ENCODE data around the gene SYPL2. TPM values are rescaled to one million over a fixed set of nuclear protein-coding genes. Genes with fewer than 3 reads are reported as not detected.
"Not testable (repeated sequence)": the region's sequence is repeated elsewhere in the genome, so short reads cannot be mapped to it uniquely, and the experiment has no call there.

The SYPL2 gene
- total RNA-seq, 1 donor, result not detected

GRCh38 chr1:109454497-109455133, 11.7 kb upstream of the SYPL2 start:
- Histone ChIP-seq H3K9me3 (ENCODE audit: low read depth, low read length) (peaks cover 18% of the 10 kb centered on the region), H3K4me1 (ENCODE audit: insufficient read depth, low read length) (no peaks in the 10 kb centered on the region), H3K27me3 (ENCODE audit: insufficient read depth, low read length) (peaks cover 24% of the 10 kb centered on the region), H3K4me3 (ENCODE audit: low read length) (no peak overlapping the region)

DNA sequence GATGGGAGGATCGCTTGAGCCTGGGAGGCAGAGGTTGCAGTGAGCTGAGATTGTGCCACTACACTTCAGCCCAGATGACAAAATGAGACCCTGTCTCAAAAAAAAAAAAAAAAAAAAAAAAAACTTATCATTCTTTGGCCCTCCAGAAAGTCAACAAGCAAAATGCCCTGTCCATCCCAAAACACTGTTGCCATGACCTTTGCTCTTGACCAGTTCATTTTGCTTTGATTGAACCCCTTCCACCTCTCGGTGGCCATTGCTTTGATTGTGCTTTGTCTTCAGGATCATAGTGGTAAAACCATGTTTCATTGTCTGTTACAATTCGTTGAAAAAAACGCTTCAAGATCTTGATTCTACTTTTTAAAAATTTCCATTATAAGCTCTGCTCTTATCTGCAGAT, 8.5 kb upstream of the SYPL2 start:
- Histone ChIP-seq H3K4me1 (ENCODE audit: insufficient read depth, low read length) (no peaks in the 10 kb centered on the region), H3K27me3 (ENCODE audit: insufficient read depth, low read length) (peaks cover 30% of the 10 kb centered on the region), H3K4me3 (ENCODE audit: low read length) (no peak overlapping the region), H3K9me3 (ENCODE audit: low read depth, low read length) (peaks cover 18% of the 10 kb centered on the region)

DNA sequence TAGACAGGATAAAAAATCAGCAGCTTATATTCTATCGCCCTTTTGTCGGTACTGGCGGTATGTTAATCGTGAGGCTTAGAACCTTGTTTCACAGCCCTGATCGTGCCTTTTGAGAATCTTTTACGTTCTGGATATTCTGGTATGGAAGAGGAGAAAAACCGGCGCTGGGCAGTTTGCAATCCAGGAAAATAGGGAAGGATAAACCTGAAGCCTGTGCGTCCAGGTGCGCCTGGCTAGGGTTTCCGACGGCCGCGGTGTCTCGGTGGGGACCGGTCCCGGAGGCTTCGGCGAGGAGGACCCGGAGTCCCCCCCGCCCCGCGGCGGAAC, 258 bp upstream of the SYPL2 start:
- Histone ChIP-seq H3K9me3 (ENCODE audit: low read depth, low read length) (no peaks in the 10 kb centered on the region), H3K4me1 (ENCODE audit: insufficient read depth, low read length) (peaks cover 14% of the 10 kb centered on the region), H3K4me3 (ENCODE audit: low read length) (no peak overlapping the region), H3K27me3 (ENCODE audit: insufficient read depth, low read length) (peaks cover 86% of the 10 kb centered on the region)

- peaks cover 90% of the 10 kb centered on the region for H3K27me3 ChIP-seq (ENCODE audit: insufficient read depth, low read length)
- H3K4me3 ChIP-seq (ENCODE audit: low read length), result no peak overlapping the region
- no peaks in the 10 kb centered on the region for H3K9me3 ChIP-seq (ENCODE audit: low read depth, low read length)
- peaks cover 14% of the 10 kb centered on the region for H3K4me1 ChIP-seq (ENCODE audit: insufficient read depth, low read length)
Observed at GRCh38 chr1:109467301-109467777, 993 bp downstream of the SYPL2 start.

DNA sequence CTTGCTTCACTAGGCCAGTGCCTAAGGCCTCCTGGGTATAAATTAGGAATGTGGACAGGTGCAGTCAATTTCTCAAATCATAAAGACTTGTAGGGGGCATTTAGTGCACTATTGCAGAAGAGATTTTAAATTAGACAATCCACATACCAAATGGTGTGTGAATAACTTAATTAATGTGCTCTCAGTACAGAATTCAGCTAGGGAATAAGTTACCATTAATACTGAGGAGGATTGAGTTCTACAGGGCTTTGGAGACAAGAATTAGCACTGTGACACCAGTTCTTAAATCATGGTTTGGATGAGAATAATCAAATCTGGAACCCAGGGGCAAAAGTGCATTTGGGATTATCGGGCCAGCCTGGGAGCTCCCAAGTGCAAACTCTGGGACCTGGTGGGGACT, 1.7 kb downstream of the SYPL2 start:
- Histone ChIP-seq H3K4me1 (ENCODE audit: insufficient read depth, low read length) (peaks cover 14% of the 10 kb centered on the region), H3K4me3 (ENCODE audit: low read length) (no peak overlapping the region), H3K27me3 (ENCODE audit: insufficient read depth, low read length) (peaks cover 91% of the 10 kb centered on the region), H3K9me3 (ENCODE audit: low read depth, low read length) (no peaks in the 10 kb centered on the region)

DNA sequence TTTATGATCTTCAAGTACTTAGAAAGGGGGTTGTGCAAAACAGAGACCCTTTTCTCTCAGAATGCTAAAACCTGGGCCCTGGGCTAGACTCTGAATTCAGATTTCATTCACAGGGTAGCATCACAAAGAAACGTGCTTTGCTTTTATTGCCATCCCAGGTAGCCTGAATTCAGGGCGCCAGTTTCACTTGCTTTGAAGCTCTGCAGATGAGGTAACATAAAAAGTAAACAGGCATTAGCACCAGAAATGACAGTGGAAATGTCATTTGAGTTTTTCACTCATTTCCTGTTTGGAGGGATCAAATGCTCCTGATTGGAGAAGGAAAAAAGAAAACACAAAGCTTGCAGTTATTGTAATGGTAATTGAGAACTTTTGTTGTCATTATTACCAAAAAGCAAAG, 2.6 kb downstream of the SYPL2 start:
- Histone ChIP-seq H3K9me3 (ENCODE audit: low read depth, low read length) (no peaks in the 10 kb centered on the region), H3K4me3 (ENCODE audit: low read length) (no peak overlapping the region), H3K4me1 (ENCODE audit: insufficient read depth, low read length) (peaks cover 14% of the 10 kb centered on the region), H3K27me3 (ENCODE audit: insufficient read depth, low read length) (peaks cover 89% of the 10 kb centered on the region)

GRCh38 chr1:109470245-109470644, 3.9 kb downstream of the SYPL2 start:
- no peak overlapping the region for H3K4me3 ChIP-seq (ENCODE audit: low read length)
- H3K9me3 ChIP-seq (ENCODE audit: low read depth, low read length), result no peaks in the 10 kb centered on the region
- H3K27me3 ChIP-seq (ENCODE audit: insufficient read depth, low read length), result peaks cover 75% of the 10 kb centered on the region
- peaks cover 14% of the 10 kb centered on the region for H3K4me1 ChIP-seq (ENCODE audit: insufficient read depth, low read length)

DNA sequence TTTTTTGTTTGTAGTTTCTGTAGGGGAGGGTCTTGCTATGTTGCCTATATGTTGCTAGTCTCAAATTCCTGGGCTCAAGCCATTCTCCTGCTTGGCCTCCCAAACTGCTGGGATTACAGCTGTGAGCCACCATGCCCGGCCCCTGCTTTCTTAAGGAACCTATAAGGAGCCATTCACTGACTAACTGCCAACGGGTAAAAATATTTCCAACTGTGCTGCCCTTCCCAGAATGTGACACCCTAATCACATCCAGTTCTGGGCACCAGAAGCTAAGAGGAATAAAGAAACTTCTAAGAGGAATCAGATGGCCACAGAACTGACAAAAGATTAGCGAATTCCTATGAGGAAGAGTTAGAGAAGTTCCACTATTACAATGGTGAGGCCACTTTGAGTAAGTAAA, 6.4 kb downstream of the SYPL2 start:
- Histone ChIP-seq H3K4me3 (ENCODE audit: low read length) (no peak overlapping the region), H3K27me3 (ENCODE audit: insufficient read depth, low read length) (peaks cover 62% of the 10 kb centered on the region), H3K4me1 (ENCODE audit: insufficient read depth, low read length) (peaks cover 3% of the 10 kb centered on the region), H3K9me3 (ENCODE audit: low read depth, low read length) (no peaks in the 10 kb centered on the region)

- not testable (repeated sequence) for H3K9me3 ChIP-seq (ENCODE audit: low read depth, low read length); H3K4me3 ChIP-seq (ENCODE audit: low read length); H3K4me1 ChIP-seq (ENCODE audit: insufficient read depth, low read length)
- H3K27me3 ChIP-seq (ENCODE audit: insufficient read depth, low read length), result peaks cover 57% of the 10 kb centered on the region
Observed at GRCh38 chr1:109473284-109474057, 7.1 kb downstream of the SYPL2 start.

GRCh38 chr1:109474697-109475096, 8.4 kb downstream of the SYPL2 start:
- H3K27me3 ChIP-seq (ENCODE audit: insufficient read depth, low read length), result peaks cover 47% of the 10 kb centered on the region
- no peaks in the 10 kb centered on the region for H3K9me3 ChIP-seq (ENCODE audit: low read depth, low read length)
- H3K4me1 ChIP-seq (ENCODE audit: insufficient read depth, low read length), result peaks cover 11% of the 10 kb centered on the region
- H3K4me3 ChIP-seq (ENCODE audit: low read length), result no peak overlapping the region

GRCh38 chr1:109475261-109475660, 8.9 kb downstream of the SYPL2 start:
- Histone ChIP-seq H3K4me3 (ENCODE audit: low read length) (no peak overlapping the region), H3K27me3 (ENCODE audit: insufficient read depth, low read length) (peaks cover 43% of the 10 kb centered on the region), H3K9me3 (ENCODE audit: low read depth, low read length) (no peaks in the 10 kb centered on the region), H3K4me1 (ENCODE audit: insufficient read depth, low read length) (peaks cover 11% of the 10 kb centered on the region)

- Histone ChIP-seq H3K4me3 (ENCODE audit: low read length) (no peak overlapping the region), H3K9me3 (ENCODE audit: low read depth, low read length) (no peaks in the 10 kb centered on the region), H3K4me1 (ENCODE audit: insufficient read depth, low read length) (peaks cover 11% of the 10 kb centered on the region), H3K27me3 (ENCODE audit: insufficient read depth, low read length) (peaks cover 33% of the 10 kb centered on the region)
Observed at GRCh38 chr1:109476825-109477224, 10.5 kb downstream of the SYPL2 start.

GRCh38 chr1:109477821-109478220, 11.5 kb downstream of the SYPL2 start:
- no peak overlapping the region for H3K4me3 ChIP-seq (ENCODE audit: low read length)
- peaks cover 12% of the 10 kb centered on the region for H3K4me1 ChIP-seq (ENCODE audit: insufficient read depth, low read length)
- peaks cover 28% of the 10 kb centered on the region for H3K27me3 ChIP-seq (ENCODE audit: insufficient read depth, low read length)
- no peaks in the 10 kb centered on the region for H3K9me3 ChIP-seq (ENCODE audit: low read depth, low read length)

GRCh38 chr1:109478806-109479205, 12.5 kb downstream of the SYPL2 start:
- Histone ChIP-seq H3K9me3 (ENCODE audit: low read depth, low read length) (no peaks in the 10 kb centered on the region), H3K4me1 (ENCODE audit: insufficient read depth, low read length) (peaks cover 19% of the 10 kb centered on the region), H3K27me3 (ENCODE audit: insufficient read depth, low read length) (peaks cover 22% of the 10 kb centered on the region), H3K4me3 (ENCODE audit: low read length) (no peak overlapping the region)

DNA sequence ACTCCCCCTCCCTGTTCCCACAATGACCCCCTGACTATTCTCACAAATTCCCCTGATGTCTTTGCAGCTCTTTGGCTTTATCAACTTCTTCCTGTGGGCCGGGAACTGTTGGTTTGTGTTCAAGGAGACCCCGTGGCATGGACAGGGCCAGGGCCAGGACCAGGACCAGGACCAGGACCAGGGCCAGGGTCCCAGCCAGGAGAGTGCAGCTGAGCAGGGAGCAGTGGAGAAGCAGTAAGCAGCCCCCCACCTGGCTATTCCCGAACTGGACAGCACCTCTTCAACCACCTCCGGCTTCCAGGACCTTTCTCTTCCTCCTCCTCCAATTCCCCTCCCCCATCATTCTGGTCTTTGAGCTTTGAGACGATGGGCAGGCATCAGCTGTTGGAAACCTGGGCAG, 13.0 kb downstream of the SYPL2 start:
- peaks cover 21% of the 10 kb centered on the region for H3K4me1 ChIP-seq (ENCODE audit: insufficient read depth, low read length)
- H3K9me3 ChIP-seq (ENCODE audit: low read depth, low read length), result no peaks in the 10 kb centered on the region
- peaks cover 22% of the 10 kb centered on the region for H3K27me3 ChIP-seq (ENCODE audit: insufficient read depth, low read length)
- H3K4me3 ChIP-seq (ENCODE audit: low read length), result no peak overlapping the region

GRCh38 chr1:109479901-109480300, 13.6 kb downstream of the SYPL2 start:
- H3K4me3 ChIP-seq (ENCODE audit: low read length), result no peak overlapping the region
- H3K9me3 ChIP-seq (ENCODE audit: low read depth, low read length), result no peaks in the 10 kb centered on the region
- peaks cover 22% of the 10 kb centered on the region for H3K27me3 ChIP-seq (ENCODE audit: insufficient read depth, low read length)
- H3K4me1 ChIP-seq (ENCODE audit: insufficient read depth, low read length), result peaks cover 27% of the 10 kb centered on the region
